Muscle of back (tissue), 11 donors: ENCODE data around the gene CADM1. TPM values are rescaled to one million over a fixed set of nuclear protein-coding genes. Genes with fewer than 3 reads are reported as not detected.

Experiments
- DNase-seq, 3 donors: peaks; one replicate each; pipeline versions ENCODE4 v3.0.0 to v3.0.0-alpha.2; 2013
- polyA plus RNA-seq, 10 donors: library from polyadenylated mRNA; unstranded; fragments of 120-200 nt; gene quantifications; one replicate each; pipeline ENCODE4 v1.2.1, GENCODE V29; 2013; ENCODE audit not compliant: insufficient read length in 10 of 10

The CADM1 gene
- polyA plus RNA-seq, 10 donors = 13.4 to 32.3 (median 26.3) TPM

- DNase-seq = no peak
Observed at GRCh38 chr11:115321605-115322289, 182.5 kb downstream of the CADM1 start.

- DNase-seq = peak in 1 of 3 donors; percentile 22
Observed at GRCh38 chr11:115317277-115318185, 186.7 kb downstream of the CADM1 start.

GRCh38 chr11:115316696-115317095 is 187.5 kb downstream of the CADM1 start:
- no peak for DNase-seq

GRCh38 chr11:115314330-115314920 is 189.8 kb downstream of the CADM1 start:
- no peak for DNase-seq

- no peak for DNase-seq
Observed at GRCh38 chr11:115313224-115313838, 190.9 kb downstream of the CADM1 start.

- no peak for DNase-seq
Observed at GRCh38 chr11:115311949-115312348, 192.3 kb downstream of the CADM1 start.

- no peak for DNase-seq
Observed at GRCh38 chr11:115306689-115307088, 197.5 kb downstream of the CADM1 start.

GRCh38 chr11:115304774-115305472 is 199.3 kb downstream of the CADM1 start:
- DNase-seq = no peak

GRCh38 chr11:115303929-115304531 is 200.2 kb downstream of the CADM1 start:
- DNase-seq = peak in 1 of 3 donors; percentile 34

GRCh38 chr11:115302946-115303703 is 201.1 kb downstream of the CADM1 start:
- DNase-seq = peak in 1 of 3 donors; percentile 26

- peak in 1 of 3 donors; percentile 37 for DNase-seq
Observed at GRCh38 chr11:115300660-115301428, 203.4 kb downstream of the CADM1 start.

GRCh38 chr11:115298300-115299012 is 205.8 kb downstream of the CADM1 start:
- no peak for DNase-seq

- DNase-seq = no peak
Observed at GRCh38 chr11:115297330-115297729, 206.9 kb downstream of the CADM1 start.

GRCh38 chr11:115291325-115291724 is 212.9 kb downstream of the CADM1 start:
- DNase-seq = no peak

- no peak for DNase-seq
Observed at GRCh38 chr11:115290893-115291292, 213.3 kb downstream of the CADM1 start.

- DNase-seq = no peak
Observed at GRCh38 chr11:115290479-115290878, 213.7 kb downstream of the CADM1 start.

- no peak for DNase-seq
Observed at GRCh38 chr11:115287266-115287665, 216.9 kb downstream of the CADM1 start.

- no peak for DNase-seq
Observed at GRCh38 chr11:115286614-115287013, 217.6 kb downstream of the CADM1 start.

- no peak for DNase-seq
Observed at GRCh38 chr11:115284773-115285172, 219.4 kb downstream of the CADM1 start.
